AG04450 (cell line): Measurements from ENCODE around the gene ATP10B. TPM values are rescaled to one million over a fixed set of nuclear protein-coding genes. Genes with fewer than 3 reads are reported as not detected.

ENCODE experiments used
- CTCF ChIA-PET: fragments of 300-600, 350-600 bp; formaldehyde crosslinking; extraction: SDS; loops from one replicate; lab custom pipeline; 2022; ENCODE audit warnings: antibody characterized with exemption, inconsistent platforms; lab: Charles Lee
- POLR2A ChIA-PET: fragments of 350-600 bp; formaldehyde crosslinking; extraction: SDS; loops from one replicate; lab custom pipeline; 2021; ENCODE audit warnings: antibody characterized with exemption, inconsistent platforms; lab: Yijun Ruan, JAX
- DNase-seq: peaks from one replicate; pipeline ENCODE4 v3.0.0-alpha.2; 2011; ENCODE audit warnings: low read depth, low spot score
- H3K27ac ChIP-seq: one replicate; pipeline ENCODE4 v1.5.1; 2012; ENCODE audit warnings: low read depth, low read length, control low read depth
- H3K27me3 ChIP-seq: one replicate; pipeline ENCODE4 v1.6.0; 2012; ENCODE audit warnings: low read length; ENCODE audit not compliant: control insufficient read depth, insufficient read depth
- H3K4me3 ChIP-seq: 2 replicates; pipeline ENCODE4 v1.5.1; 2011; ENCODE audit warnings: mild to moderate bottlenecking, low read depth, low read length, control low read depth
- H3K9me3 ChIP-seq: 2 replicates; pipeline ENCODE4 v1.5.1; 2012; ENCODE audit warnings: low read length; ENCODE audit not compliant: control insufficient read depth, insufficient read depth
- CTCF ChIP-seq: IDR thresholded peaks from 2 replicates; pipeline ENCODE4 v1.5.1; 2011; ENCODE audit warnings: low read depth, low read length, control low read depth, inconsistent platforms
- polyA plus RNA-seq: library from polyadenylated mRNA; depleted of rRNA; stranded (reverse); fragments of >200 nt; gene quantifications from 2 replicates; pipeline ENCODE4 v1.2.3, GENCODE V29; 2011

ATP10B gene
- polyA plus RNA-seq, 1 experiment: not detected

DNA sequence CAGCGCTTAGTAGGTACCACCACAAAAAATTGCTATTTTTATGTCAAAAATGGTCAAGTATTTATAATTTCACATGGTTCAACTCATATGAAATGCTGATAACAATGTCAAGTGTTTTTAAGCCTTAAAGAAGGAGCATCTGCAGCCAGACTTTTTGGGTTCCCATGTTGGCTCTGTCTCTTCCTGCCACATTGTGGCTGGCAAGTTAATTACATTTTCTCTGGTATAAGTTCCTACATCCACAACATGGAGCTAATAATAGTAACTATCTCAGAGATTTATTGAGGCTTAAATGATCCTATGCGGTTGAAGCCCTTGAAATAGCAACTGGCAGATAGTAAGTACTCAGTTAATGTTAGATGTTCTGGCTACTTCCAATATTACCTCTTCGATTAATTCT is 5.4 kb downstream of the ATP10B start:
- Histone ChIP-seq H3K9me3 (no peaks in the 10 kb centered on the region), H3K4me3 (no peak overlapping the region), H3K27ac (no peak overlapping the region), H3K27me3 (no peaks in the 10 kb centered on the region)
- ChIA-PET POLR2A (no interaction called here), CTCF (no interaction called here)
- no peak for TF ChIP-seq CTCF
- no peak for DNase-seq

- POLR2A ChIA-PET: no interaction called here
- DNase-seq: no peak
- no peak overlapping the region for H3K4me3 ChIP-seq
- TF ChIP-seq CTCF: no peak
- no peaks in the 10 kb centered on the region for H3K9me3 ChIP-seq
- CTCF ChIA-PET: no interaction called here
- H3K27ac ChIP-seq: no peak overlapping the region
- no peaks in the 10 kb centered on the region for H3K27me3 ChIP-seq
Measured at GRCh38 chr5:160844177-160844576, 7.8 kb downstream of the ATP10B start.

GRCh38 chr5:160843240-160843639 is 8.8 kb downstream of the ATP10B start:
- Histone ChIP-seq H3K27me3 (no peaks in the 10 kb centered on the region), H3K9me3 (no peaks in the 10 kb centered on the region), H3K4me3 (no peak overlapping the region), H3K27ac (no peak overlapping the region)
- TF ChIP-seq CTCF: no peak
- no peak for DNase-seq
- ChIA-PET POLR2A (no interaction called here), CTCF (no interaction called here)

DNA sequence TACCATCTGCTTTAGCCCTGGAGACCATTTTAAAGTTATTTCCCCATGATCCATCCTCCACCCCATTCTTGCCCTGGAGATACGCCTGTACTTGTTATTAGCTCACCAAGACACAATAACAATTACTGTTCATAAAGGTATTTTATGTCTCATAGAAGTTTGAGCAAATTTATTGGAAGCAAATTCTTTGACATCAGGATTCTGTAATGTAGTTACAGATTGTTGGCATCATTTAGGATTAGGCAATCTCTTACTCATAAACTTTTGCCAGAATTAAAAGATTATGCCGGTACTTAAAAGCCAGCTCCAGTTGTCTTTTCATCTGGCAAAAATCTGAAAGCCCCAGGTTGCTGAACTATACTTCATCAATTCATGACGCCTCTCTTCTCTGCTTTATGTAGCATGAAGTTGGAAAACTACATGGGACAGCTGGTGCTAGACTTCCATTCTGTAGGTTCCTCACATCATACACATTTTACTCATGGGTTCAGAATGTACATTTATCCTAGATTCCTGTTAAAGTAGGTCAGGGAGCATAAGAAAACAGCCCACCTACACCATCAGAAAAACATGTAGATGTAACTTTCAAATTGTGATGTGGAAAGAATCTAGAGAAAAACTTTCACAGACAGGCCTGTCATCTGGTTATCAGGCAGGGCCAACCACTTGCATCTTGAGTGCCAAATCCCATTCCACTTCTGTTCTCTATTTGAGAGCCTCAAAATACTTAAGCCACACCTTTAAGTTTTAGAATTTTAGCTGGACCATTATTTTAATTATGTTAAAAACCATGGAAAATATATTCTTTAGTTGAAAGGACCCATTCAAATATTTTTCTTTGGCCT is 14.0 kb downstream of the ATP10B start:
- CTCF ChIA-PET: no interaction called here
- H3K4me3 ChIP-seq: no peak overlapping the region

More for the DNA sequence above, 14.0 kb downstream of the ATP10B start:
- no peak for TF ChIP-seq CTCF
- no peak for DNase-seq
- no peaks in the 10 kb centered on the region for H3K27me3 ChIP-seq
- no peaks in the 10 kb centered on the region for H3K9me3 ChIP-seq
- no peak overlapping the region for H3K27ac ChIP-seq
- POLR2A ChIA-PET: no interaction called here
